SK-N-SH (cell line): Measurements from ENCODE around the gene LAIR2.
"Not testable (repeated sequence)": the region's sequence is repeated elsewhere in the genome, so short reads cannot be mapped to it uniquely, and the experiment has no call there.

Experiments used
- EP300 ChIP-seq, 2 experiments: IDR thresholded peaks; 2 replicates each; pipeline versions ENCODE4 v1.4.0 to v1.6.1; 2012; ENCODE audit warnings: borderline replicate concordance in 1 of 2, low read depth in 1 of 2, low read length in 1 of 2
- FOSL2 ChIP-seq: IDR thresholded peaks from 2 replicates; pipeline ENCODE4 v1.4.0; 2012; ENCODE audit warnings: low read depth, mild to moderate bottlenecking, moderate library complexity, borderline replicate concordance
- JUND ChIP-seq: IDR thresholded peaks from 2 replicates; pipeline ENCODE4 v1.4.0; 2012
- MAX ChIP-seq: IDR thresholded peaks from 2 replicates; pipeline ENCODE4 v1.4.0; 2012; ENCODE audit warnings: low read depth
- NRF1 ChIP-seq: IDR thresholded peaks from 2 replicates; pipeline ENCODE4 v1.6.1; 2012; ENCODE audit warnings: low read depth, mild to moderate bottlenecking, low read length
- POLR2AphosphoS5 ChIP-seq: IDR thresholded peaks from 2 replicates; pipeline ENCODE4 v1.6.1; 2012; ENCODE audit warnings: low read depth, low read length
- RAD21 ChIP-seq: IDR thresholded peaks from 2 replicates; pipeline ENCODE4 v1.6.1; 2012; ENCODE audit warnings: mild to moderate bottlenecking, low read length
- RCOR1 ChIP-seq: fragments of 150-350 bp; IDR thresholded peaks from 2 replicates; pipeline ENCODE4 v1.6.1; 2017; ENCODE audit warnings: antibody characterized with exemption, low read length
- SMC3 ChIP-seq: IDR thresholded peaks from 2 replicates; pipeline ENCODE4 v1.6.1; 2012; ENCODE audit warnings: low read depth, low read length, improper control_type of control experiment
- TAF1 ChIP-seq: IDR thresholded peaks from 2 replicates; pipeline ENCODE4 v1.6.1; 2012; ENCODE audit warnings: low read depth, mild to moderate bottlenecking, low read length, moderate library complexity, borderline replicate concordance
- TCF12 ChIP-seq: IDR thresholded peaks from 2 replicates; pipeline ENCODE4 v1.4.0; 2012
- YY1 ChIP-seq: IDR thresholded peaks from 2 replicates; pipeline ENCODE4 v1.4.0; 2012; ENCODE audit warnings: low read depth, mild to moderate bottlenecking
- TF ChIP-seq, protein P1 (sequence below): fragments of 200-600 bp; sonication (generic); IDR thresholded peaks from 2 replicates; pipeline ENCODE4 v1.6.1; 2017; ENCODE audit warnings: antibody characterized with exemption, mild to moderate bottlenecking, moderate library complexity
- TF ChIP-seq, protein P2 (sequence below): fragments of 150-350 bp; IDR thresholded peaks from 2 replicates; pipeline ENCODE4 v1.6.1; 2017; ENCODE audit warnings: antibody characterized with exemption, low read length, low read depth, borderline replicate concordance

DNA sequence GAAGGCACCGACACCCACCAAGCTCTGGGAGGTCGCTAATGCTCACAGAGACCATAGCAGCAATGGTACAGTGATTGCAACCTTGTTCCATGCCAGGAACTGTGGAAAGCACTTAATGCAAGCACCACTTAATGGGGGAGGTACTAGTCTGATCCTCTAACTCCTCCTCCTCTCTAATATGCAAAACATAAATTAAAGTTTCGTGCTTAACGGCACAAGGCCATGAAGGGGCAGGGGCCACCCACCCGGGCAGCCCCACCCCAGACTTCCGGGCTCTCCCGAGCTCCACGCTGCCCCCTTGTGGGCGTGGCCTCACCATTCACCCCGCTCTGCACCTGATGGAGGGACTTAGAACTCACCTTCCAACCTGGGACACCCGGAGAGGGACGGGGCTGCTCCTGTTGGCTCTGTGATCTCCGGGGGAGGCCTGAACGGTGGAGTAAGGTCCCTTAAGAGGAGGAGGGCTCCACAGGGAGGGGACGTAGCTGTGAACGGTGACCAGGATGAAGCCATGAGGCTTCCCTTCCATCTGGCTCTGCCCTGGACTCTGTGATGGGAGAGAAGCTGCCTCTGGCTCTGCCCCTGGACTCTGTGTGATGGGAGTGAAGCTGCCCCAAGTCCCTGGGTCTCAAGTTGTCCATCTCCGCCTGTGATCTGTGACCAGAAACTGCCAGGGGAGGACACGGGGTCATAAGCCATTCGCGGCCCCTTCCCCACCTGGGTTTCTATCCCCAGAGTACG lies 6.7 kb downstream of the LAIR2 start:
- TF ChIP-seq, protein P1, sequence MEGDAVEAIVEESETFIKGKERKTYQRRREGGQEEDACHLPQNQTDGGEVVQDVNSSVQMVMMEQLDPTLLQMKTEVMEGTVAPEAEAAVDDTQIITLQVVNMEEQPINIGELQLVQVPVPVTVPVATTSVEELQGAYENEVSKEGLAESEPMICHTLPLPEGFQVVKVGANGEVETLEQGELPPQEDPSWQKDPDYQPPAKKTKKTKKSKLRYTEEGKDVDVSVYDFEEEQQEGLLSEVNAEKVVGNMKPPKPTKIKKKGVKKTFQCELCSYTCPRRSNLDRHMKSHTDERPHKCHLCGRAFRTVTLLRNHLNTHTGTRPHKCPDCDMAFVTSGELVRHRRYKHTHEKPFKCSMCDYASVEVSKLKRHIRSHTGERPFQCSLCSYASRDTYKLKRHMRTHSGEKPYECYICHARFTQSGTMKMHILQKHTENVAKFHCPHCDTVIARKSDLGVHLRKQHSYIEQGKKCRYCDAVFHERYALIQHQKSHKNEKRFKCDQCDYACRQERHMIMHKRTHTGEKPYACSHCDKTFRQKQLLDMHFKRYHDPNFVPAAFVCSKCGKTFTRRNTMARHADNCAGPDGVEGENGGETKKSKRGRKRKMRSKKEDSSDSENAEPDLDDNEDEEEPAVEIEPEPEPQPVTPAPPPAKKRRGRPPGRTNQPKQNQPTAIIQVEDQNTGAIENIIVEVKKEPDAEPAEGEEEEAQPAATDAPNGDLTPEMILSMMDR, result not testable (repeated sequence)
- TF ChIP-seq EP300 (IDR thresholded peaks at IDR 0.05; ENCODE audit: borderline replicate concordance in 1 of 2, low read depth in 1 of 2, low read length in 1 of 2); MAX; JUND; FOSL2; TAF1; YY1; POLR2AphosphoS5; NRF1; RAD21; RCOR1; TCF12; SMC3: not testable (repeated sequence)
- TF ChIP-seq, protein P2, sequence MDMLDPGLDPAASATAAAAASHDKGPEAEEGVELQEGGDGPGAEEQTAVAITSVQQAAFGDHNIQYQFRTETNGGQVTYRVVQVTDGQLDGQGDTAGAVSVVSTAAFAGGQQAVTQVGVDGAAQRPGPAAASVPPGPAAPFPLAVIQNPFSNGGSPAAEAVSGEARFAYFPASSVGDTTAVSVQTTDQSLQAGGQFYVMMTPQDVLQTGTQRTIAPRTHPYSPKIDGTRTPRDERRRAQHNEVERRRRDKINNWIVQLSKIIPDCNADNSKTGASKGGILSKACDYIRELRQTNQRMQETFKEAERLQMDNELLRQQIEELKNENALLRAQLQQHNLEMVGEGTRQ, result not testable (repeated sequence)
